Stimulated activated naive CD8-positive, alpha-beta T cell treated with anti-CD3 and anti-CD28 coated beads, Interleukin-15, Interleukin-2, amounts not matched to agents 100 ng/mL and 50 ng/mL, for 24 hours (primary cell): ENCODE measurements around the gene BAIAP2L1.
"Not testable (repeated sequence)": the region's sequence is repeated elsewhere in the genome, so short reads cannot be mapped to it uniquely, and the experiment has no call there.

Source experiments
- H3K27ac Mint-ChIP-seq: one replicate; pipeline ENCODE4 v1.8.0; 2021; ENCODE audit warnings: mild to moderate bottlenecking, mixed read lengths
- H3K27me3 Mint-ChIP-seq: one replicate; pipeline ENCODE4 v1.8.0; 2021; ENCODE audit warnings: mixed read lengths
- H3K36me3 Mint-ChIP-seq: one replicate; pipeline ENCODE4 v1.8.0; 2021; ENCODE audit warnings: low read depth, mixed read lengths
- H3K4me1 Mint-ChIP-seq: one replicate; pipeline ENCODE4 v1.8.0; 2021; ENCODE audit warnings: low read depth, mixed read lengths
- H3K4me3 Mint-ChIP-seq: one replicate; pipeline ENCODE4 v1.8.0; 2021; ENCODE audit warnings: mild to moderate bottlenecking, mixed read lengths
- H3K9me3 Mint-ChIP-seq: one replicate; pipeline ENCODE4 v1.8.0; 2021; ENCODE audit warnings: mixed read lengths

The BAIAP2L1 gene, protein sequence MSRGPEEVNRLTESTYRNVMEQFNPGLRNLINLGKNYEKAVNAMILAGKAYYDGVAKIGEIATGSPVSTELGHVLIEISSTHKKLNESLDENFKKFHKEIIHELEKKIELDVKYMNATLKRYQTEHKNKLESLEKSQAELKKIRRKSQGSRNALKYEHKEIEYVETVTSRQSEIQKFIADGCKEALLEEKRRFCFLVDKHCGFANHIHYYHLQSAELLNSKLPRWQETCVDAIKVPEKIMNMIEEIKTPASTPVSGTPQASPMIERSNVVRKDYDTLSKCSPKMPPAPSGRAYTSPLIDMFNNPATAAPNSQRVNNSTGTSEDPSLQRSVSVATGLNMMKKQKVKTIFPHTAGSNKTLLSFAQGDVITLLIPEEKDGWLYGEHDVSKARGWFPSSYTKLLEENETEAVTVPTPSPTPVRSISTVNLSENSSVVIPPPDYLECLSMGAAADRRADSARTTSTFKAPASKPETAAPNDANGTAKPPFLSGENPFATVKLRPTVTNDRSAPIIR

DNA sequence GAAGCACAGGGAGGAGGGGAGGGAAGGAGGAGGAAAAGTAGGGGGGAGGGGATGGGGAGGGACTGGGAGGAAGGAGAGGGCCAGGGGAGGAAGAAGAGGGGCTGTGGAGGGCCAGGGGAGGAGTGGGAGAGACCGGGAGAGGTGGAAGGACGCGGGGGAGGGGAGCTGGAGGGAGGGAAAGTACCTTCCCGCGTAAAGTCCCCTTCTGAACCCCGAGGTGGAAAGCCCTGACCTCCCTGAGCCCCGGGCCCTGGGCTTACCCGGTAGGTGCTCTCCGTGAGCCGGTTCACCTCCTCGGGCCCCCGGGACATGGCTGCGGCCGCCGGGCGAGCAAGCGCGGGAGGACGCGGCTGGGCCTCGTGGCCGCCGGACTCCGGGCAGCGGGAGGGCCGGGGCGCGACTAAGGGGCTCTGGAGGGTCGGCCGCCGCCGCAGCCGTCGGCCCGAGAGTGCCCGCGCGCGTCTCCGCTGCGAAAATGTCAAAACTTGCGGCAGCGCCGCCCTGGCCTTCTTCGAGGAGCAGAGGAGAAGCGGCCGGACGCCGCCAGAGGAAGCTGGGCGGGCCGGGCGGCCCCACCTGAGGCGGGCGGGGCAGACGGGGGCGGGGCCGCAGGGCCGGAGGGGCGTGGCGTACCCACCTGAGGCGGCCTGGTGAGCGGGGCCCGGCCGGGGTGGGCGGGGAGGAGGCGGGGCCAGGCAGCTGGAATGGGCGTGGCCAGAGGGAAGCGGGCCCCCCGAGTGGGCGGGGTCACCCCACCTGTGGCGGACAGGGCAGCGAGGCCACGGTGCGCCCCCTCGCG lies at the start of gene BAIAP2L1:
TSS of gene BAIAP2L1 (minus strand) at position 549 of the 799 bp plus-strand sequence. CDS start at position 311, 238 bp downstream.
- H3K4me3 Mint-ChIP-seq: peak within 1 kb of the TSS; percentile 35
- no peaks in the 10 kb centered on the region for H3K36me3 Mint-ChIP-seq
- no peak within 1 kb of the TSS for H3K27ac Mint-ChIP-seq
- H3K4me1 Mint-ChIP-seq: peaks cover 10% of the 10 kb centered on the region
- H3K9me3 Mint-ChIP-seq: no peaks in the 10 kb centered on the region
- H3K27me3 Mint-ChIP-seq: peaks cover 28% of the 10 kb centered on the region

DNA sequence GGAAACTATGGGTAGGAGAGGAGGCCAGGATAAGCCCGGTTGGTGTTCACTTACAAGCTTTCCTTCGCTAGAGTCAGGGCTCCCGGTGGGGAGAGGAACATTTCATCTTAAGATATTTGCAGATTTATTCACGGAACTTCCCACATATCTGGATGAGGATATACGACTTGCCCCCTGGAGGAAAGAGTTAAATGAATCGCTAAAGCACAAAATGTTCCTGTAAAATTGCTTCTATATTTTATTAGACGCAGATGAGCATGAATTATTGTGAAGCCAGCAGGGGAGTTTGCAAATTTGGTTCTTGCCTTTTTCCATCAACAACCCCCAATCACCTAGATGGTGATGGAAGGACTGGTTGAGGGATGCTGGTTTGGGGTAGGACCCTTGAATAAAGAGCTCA lies 47.9 kb upstream of the BAIAP2L1 start:
- Mint-ChIP-seq H3K27me3 (peaks cover 3% of the 10 kb centered on the region), H3K4me3 (no peak overlapping the region), H3K4me1 (no peaks in the 10 kb centered on the region), H3K27ac (no peak overlapping the region), H3K36me3 (no peaks in the 10 kb centered on the region), H3K9me3 (peaks cover 10% of the 10 kb centered on the region)

DNA sequence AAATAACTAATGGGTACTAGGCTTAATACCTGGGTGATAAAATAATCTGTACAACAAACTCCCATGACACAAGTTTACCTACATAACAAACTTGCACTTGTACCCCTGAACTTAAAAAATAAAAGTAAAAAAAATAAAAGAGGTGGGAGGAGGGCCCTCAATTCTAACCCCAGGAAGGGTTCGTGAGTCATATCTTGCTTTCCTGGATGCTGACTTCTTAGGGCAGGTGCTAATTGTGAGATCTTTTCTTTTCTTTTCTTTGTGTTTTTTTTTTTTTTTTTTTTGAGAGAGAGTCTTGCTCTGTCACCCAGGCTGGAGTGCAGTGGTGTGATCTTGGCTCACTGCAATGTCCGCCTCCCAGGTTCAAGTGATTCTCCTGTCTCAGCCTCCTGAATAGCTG lies 40.1 kb upstream of the BAIAP2L1 start:
- H3K36me3 Mint-ChIP-seq, H3K4me1 Mint-ChIP-seq, H3K27me3 Mint-ChIP-seq, H3K4me3 Mint-ChIP-seq, H3K27ac Mint-ChIP-seq, H3K9me3 Mint-ChIP-seq: not testable (repeated sequence)

DNA sequence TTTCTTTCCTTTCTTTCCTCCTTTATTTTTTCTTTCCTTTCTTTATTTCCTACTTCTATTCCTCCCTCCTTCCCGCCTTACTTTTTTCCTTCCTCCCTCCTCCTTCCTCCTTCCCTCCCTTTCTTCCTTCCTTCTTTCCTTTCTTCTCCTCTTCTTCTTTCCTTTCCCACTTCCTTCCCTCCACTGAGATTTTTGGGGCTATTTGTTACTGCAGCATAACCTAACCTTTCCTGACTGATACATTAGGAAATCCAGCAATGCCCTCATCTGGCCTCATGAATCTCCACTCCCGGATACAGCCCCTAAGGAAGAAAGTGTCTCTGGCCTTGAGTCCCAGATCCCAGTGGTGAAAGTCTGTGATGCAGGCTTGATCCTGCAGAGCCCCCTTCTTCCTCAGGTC lies 38.6 kb upstream of the BAIAP2L1 start:
- peaks cover 3% of the 10 kb centered on the region for H3K27me3 Mint-ChIP-seq
- H3K4me1 Mint-ChIP-seq: no peaks in the 10 kb centered on the region
- peaks cover 7% of the 10 kb centered on the region for H3K9me3 Mint-ChIP-seq
- no peak overlapping the region for H3K4me3 Mint-ChIP-seq
- H3K36me3 Mint-ChIP-seq: no peaks in the 10 kb centered on the region
- no peak overlapping the region for H3K27ac Mint-ChIP-seq

DNA sequence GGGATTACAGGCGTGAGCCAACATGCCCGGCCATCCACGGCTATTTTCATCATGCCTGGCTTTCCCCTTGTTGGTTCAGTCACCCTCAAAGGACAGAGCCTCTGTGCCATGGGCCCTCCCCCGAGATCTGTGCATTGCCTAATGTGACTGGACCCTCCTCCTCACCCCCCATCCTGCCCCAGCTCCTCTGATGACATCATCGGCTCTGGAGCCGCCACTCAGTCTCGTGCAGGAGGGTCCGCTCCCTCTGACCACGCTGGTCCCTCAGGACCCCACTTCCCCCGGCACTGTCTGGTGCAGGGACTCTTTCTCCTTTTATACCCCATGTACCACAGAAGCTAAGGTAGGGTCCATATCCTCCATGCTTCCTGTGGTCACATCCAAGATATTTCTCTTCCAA lies 33.2 kb upstream of the BAIAP2L1 start:
- no peaks in the 10 kb centered on the region for H3K27me3 Mint-ChIP-seq
- no peak overlapping the region for H3K4me3 Mint-ChIP-seq
- H3K36me3 Mint-ChIP-seq: no peaks in the 10 kb centered on the region
- no peaks in the 10 kb centered on the region for H3K4me1 Mint-ChIP-seq
- H3K9me3 Mint-ChIP-seq: no peaks in the 10 kb centered on the region
- H3K27ac Mint-ChIP-seq: no peak overlapping the region

DNA sequence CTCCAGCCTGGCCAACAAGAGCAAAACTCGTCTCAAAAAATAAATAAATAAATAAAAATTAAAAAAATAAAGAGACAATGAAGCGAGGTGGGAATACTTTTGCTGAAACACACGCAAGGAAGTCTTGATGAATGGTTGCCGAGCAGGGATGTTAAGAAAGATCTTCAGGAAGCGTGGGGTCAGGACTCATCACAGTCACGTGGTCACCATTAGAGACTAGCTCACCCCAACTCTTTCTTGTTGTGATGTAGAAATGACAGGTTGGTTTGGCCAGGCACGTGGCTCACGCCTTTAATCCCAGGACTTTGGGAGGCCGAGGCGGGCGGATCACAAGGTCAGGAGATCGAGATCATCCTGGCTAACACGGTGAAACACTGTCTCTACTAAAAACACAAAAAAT lies 28.9 kb upstream of the BAIAP2L1 start:
- Mint-ChIP-seq H3K9me3 (no peaks in the 10 kb centered on the region), H3K4me3 (no peak overlapping the region), H3K27ac (no peak overlapping the region), H3K27me3 (peaks cover 7% of the 10 kb centered on the region), H3K4me1 (no peaks in the 10 kb centered on the region), H3K36me3 (no peaks in the 10 kb centered on the region)

DNA sequence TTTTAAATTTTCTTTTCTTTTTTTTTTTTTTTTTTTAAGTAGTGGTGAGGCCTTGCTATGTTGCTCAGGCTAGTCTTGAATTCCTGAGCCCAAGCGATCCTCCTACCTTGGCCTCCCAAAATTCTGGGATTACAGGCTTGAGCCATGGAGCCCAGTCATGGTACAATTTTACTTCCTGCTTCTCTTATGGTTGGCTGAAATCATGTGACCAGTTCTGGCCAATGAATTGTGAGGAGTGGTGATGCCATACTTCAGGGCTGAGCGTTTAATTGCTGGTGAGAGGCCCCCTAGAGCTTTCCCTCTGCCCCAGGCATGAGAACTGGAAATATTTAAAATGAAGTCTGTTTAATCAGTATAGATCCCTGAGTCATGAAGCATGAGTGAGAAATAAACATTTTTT lies 22.2 kb upstream of the BAIAP2L1 start:
- H3K9me3 Mint-ChIP-seq: no peaks in the 10 kb centered on the region
- no peak overlapping the region for H3K27ac Mint-ChIP-seq
- peaks cover 17% of the 10 kb centered on the region for H3K27me3 Mint-ChIP-seq
- H3K36me3 Mint-ChIP-seq: no peaks in the 10 kb centered on the region
- H3K4me3 Mint-ChIP-seq: no peak overlapping the region
- no peaks in the 10 kb centered on the region for H3K4me1 Mint-ChIP-seq

DNA sequence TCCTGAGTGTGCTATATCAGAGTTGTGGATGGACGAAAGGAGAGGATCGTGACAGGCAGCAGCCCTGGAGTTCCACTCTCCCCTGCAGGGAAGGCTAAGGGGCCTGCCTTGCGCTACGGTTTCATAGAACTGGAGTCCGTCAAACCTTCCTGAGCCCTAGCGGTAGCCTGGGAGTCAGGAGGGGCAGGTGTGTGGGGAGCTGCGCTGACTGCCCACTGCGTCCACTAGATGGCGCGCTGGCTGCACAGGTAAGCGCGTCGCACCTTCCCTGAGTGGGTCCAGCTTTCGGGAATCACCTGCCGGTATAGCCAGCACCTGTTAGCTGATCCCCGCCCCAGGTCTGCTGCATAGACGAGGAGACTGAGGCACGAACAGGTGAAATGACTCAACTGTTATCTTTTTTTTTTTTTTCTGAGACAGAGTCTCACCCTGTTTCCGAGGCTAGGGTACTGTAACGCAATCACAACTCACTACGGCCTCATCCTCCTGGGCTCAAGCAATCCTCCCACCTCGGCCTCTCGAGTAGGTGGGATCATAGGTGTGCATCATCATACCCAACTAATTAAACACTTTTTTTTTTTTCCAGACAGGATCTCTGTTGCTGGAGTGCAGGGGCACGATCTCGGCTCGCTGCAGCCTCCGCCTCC lies 20.2 kb upstream of the BAIAP2L1 start:
- Mint-ChIP-seq H3K36me3 (no peaks in the 10 kb centered on the region), H3K27ac (no peak overlapping the region), H3K9me3 (no peaks in the 10 kb centered on the region), H3K27me3 (peaks cover 21% of the 10 kb centered on the region), H3K4me1 (no peaks in the 10 kb centered on the region), H3K4me3 (no peak overlapping the region)

DNA sequence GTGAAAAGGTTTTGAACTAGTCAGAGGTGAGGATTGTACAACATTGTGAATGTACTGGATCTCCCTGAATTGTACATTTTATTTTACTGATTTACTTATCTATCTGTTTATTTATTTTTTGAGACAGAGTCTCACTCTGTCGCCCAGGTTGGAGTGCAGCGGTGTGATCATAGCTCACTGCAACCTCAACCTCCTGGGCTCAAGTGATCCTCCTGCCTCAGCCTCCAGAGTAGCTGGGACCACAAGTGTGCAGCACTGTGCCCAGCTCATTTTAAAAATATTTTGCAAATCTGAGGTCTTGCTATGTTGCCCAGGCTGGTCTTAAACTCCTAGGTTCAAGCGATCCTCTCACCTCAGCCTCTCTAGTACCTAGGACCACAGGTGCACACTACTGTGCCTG lies 19.1 kb upstream of the BAIAP2L1 start:
- H3K27ac Mint-ChIP-seq, H3K36me3 Mint-ChIP-seq, H3K4me3 Mint-ChIP-seq, H3K4me1 Mint-ChIP-seq, H3K9me3 Mint-ChIP-seq: not testable (repeated sequence)
- H3K27me3 Mint-ChIP-seq: peaks cover 16% of the 10 kb centered on the region

DNA sequence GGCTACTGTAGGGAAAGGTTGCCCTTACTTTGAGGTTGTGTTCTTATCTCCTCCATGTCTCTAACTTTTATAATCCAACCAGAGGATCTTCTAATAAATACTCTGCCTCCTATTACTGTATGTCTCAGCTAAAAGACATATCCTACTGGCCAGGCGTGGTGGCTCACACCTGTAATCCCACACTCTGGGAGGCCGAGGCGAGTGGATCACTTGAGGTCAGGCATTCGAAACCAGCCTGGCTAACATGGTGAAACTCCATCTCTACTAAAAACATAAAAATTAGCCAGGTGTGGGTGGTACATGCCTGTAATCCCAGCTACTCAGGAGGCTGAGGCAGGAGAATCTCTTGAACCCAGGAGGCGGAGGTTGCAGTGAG lies 18.4 kb upstream of the BAIAP2L1 start:
- peaks cover 16% of the 10 kb centered on the region for H3K27me3 Mint-ChIP-seq
- H3K4me3 Mint-ChIP-seq, H3K27ac Mint-ChIP-seq: not testable (repeated sequence)

DNA sequence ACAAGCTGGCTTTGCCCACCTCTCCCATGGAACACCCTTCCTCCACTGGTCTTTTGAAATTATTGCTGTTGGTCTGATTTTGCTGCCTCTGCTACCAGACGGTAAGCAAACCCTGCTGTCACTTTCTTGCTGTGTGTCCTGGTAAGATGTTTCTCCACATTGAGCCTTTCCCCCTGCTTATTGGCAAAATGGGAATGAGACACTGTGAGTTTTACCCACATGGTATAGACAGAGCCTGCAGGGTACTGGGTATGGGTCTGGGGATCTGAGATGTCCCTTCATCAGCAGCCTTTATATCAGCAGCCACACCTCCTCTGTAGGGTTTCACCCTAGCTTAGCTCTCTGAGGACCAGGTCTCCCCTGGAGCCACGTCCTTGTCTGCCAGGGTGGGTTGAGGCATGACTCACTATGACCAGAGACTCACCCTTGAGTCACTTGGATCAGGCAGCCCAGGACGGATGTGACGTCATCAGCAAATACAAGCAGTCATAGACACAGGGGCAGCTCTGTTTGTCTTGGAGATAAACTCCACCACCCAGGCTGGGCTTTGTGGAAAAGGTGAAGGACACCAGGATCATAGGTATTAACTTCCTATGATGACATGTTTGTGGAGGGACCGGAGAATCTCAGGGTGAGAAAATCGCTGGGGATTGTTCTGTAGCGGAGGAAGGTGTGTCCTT lies 17.9 kb upstream of the BAIAP2L1 start:
- Mint-ChIP-seq H3K4me3 (no peak overlapping the region), H3K27ac (no peak overlapping the region), H3K36me3 (no peaks in the 10 kb centered on the region)

More for the DNA sequence above, 18.4 kb upstream of the BAIAP2L1 start:
- H3K4me1 Mint-ChIP-seq, H3K36me3 Mint-ChIP-seq, H3K9me3 Mint-ChIP-seq: not testable (repeated sequence)

DNA sequence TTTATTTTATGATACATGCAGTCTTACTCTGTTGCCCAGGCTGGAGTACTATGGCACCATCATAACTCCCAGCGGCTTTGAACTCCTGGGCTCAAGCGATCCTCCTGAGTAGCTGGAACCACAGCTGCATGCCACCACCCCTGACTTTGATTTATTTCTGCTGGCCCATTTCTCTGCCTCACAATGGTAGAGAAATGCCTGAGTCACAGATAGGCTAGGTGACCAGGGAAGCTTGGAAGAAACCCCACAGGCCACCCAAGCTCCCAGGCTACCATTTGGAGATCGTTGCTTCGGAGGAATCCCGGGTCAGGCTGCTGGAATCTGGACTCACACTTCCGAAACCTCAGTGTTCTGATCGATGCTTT lies 17.4 kb upstream of the BAIAP2L1 start:
- no peaks in the 10 kb centered on the region for H3K9me3 Mint-ChIP-seq
- no peak overlapping the region for H3K27ac Mint-ChIP-seq
- no peaks in the 10 kb centered on the region for H3K36me3 Mint-ChIP-seq
- peaks cover 15% of the 10 kb centered on the region for H3K27me3 Mint-ChIP-seq
- peaks cover 6% of the 10 kb centered on the region for H3K4me1 Mint-ChIP-seq
- no peak overlapping the region for H3K4me3 Mint-ChIP-seq

More for the DNA sequence above, 17.9 kb upstream of the BAIAP2L1 start:
- Mint-ChIP-seq H3K9me3 (no peaks in the 10 kb centered on the region), H3K4me1 (peaks cover 6% of the 10 kb centered on the region), H3K27me3 (peaks cover 17% of the 10 kb centered on the region)

DNA sequence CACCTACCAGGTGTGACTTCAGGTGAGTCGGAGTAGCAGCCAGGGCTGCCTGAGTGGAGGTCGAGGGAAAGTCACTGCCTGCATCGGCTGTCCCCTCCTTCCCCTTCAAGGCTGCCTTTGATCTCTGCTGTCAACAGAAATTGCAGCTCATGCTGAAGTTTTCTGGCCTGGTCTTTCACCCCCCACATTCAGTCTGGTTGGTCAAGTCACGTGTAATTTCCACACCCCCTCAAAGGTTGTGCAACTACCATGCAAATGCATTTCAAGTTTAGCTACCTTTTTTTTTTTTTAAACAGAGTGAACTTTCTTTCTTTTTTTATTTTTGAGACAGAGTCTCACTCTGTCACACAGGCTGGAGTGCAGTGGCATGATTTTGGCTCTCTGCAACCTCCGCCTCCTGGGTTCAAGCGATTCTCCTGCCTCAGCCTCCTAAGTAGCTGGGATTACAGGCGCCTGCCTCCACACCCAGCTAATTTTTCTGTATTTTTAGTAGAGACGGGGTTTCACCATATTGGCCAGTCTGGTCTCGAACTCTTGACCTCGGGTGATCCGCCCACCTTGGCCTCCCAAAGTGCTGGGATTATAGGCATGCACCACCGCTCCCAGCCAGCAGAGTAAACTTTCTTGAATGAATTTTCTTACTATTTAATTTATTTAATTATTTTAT lies 16.8 kb upstream of the BAIAP2L1 start:
- not testable (repeated sequence) for H3K4me1 Mint-ChIP-seq, H3K4me3 Mint-ChIP-seq, H3K27ac Mint-ChIP-seq, H3K9me3 Mint-ChIP-seq, H3K36me3 Mint-ChIP-seq
- H3K27me3 Mint-ChIP-seq: peaks cover 12% of the 10 kb centered on the region

DNA sequence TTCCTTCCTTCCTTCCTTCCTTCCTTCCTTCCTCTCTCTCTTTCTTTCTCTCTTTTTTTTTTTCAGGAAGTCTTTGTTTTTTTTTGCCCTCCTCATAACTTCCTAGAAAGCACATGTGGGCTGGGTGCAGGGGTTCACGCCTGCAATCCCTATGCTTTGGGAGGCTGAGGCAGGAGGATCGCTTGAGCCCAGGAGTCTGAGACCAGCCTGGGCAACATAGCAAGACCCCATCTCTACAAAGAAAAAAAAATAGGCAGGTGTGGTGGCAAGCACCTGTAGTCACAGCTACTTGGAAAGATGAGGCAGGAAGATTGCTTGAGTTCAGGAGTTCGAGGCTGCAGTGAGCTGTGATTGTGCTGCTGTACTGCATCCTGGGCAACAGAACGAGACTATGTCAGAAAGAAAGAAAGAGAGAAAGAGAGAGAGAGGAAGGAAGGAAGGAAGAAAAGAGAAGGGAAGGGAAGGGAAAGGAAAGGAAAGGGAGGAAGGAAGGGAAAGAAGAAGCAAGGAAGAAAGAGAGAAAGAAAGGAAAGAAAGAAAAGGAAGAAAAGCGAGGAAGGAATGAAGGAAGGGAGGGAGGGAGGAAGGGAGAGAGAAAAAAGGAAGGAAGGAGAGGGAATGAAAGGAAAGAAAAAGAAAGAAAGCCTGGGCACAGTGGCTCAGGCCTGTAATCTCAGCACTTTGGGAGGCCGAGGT lies 13.5 kb upstream of the BAIAP2L1 start:
- no peaks in the 10 kb centered on the region for H3K9me3 Mint-ChIP-seq
- no peak overlapping the region for H3K27ac Mint-ChIP-seq
- peaks cover 6% of the 10 kb centered on the region for H3K4me1 Mint-ChIP-seq
- no peak overlapping the region for H3K4me3 Mint-ChIP-seq
- H3K36me3 Mint-ChIP-seq: no peaks in the 10 kb centered on the region
- H3K27me3 Mint-ChIP-seq: peaks cover 19% of the 10 kb centered on the region
